GM21447 (cell line): ENCODE results near the gene CMSS1.
"Not testable (repeated sequence)": the region's sequence is repeated elsewhere in the genome, so short reads cannot be mapped to it uniquely, and the experiment has no call there.

ENCODE experiments used
- ATAC-seq: cut with Tn5 transposase; IDR thresholded peaks from one replicate; pipeline ENCODE4 v1.9.1; 2021; ENCODE audit not compliant: unreplicated experiment

Gene CMSS1

DNA sequence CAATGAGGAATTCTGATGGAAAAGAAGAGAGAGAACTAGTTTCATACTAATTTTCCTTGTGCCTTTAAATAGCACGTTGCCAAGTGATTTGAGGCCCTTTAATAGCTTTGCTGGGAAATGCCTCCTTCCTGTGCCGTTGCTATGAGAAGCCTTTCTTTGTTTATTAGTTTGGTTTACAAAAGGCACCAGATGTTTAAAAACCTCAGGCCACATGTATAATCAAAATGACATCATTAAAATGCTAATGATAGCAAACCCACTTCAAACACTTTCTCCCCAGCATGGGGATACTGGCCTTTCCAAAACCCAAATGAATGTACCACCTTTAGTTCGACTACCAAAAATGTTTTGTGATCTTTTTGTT, 393.1 kb downstream of the CMSS1 start:
- no peak for ATAC-seq

DNA sequence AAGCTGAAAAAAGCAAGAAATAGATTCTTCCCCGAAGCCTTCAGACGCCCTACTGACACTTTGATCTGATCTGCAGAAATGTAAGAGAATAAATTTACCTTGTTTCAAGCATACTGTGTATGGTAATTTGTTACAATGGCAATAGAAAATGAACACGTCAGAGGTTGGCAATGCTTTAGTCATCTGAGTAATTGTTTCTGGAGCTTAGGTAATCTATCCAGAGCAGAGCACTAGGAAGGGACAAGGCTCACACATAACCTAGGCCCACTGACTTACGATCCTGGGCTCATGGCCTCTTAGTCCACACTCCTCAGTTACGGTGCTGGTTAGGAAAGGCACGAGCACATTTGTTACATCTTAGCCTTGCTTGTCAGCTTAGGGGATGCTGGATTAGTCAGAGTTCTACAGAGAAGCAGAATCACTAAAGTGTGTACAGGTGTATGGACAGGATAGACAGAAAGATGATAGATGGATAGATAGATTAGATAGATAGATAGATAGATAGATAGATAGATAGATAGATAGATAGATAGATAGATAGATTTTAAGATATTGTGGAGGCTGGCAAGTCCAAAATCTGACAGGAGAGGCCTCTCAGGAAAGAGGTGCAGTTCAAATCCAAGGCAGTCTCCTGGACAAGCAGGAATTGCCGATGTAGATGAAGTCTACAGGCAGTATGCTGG, 396.4 kb downstream of the CMSS1 start:
- ATAC-seq = no peak

DNA sequence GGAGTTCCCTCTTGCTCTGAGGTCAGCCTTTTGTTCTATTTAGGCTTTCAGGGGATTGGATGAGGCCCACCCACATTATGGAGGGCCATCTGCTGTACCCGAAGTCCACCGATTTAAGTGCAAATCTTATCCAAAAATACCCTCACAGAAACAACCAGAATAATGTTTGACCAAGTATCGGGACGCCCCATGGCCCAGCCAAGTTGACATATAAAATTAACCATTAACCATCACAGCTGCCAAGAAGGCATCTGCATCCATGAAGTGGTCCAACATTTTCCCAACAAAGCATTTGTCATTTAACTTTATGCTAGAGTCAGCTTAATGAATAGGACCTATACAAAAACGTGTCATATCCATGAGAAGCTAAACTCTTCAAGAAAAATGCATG, 396.9 kb downstream of the CMSS1 start:
- ATAC-seq = no peak

DNA sequence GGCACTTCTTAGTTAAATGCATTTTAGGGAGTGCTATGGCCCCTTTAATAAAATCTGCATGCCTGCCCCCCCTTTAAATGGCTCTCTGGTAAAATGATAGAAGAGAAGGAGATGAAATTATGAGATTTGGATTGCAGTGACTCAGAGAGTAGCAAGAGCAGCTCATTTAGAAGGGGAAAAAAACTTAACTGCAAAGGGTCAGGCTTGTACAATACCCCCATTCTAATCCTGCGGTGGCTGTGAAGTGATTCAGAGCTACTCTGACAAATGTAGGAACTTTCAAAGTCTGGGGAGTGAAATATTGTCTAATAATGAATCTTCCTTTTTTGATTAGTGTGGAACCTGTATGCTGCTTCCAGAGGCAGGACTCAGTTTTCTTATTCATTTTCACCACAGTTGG, 399.1 kb downstream of the CMSS1 start:
- no peak for ATAC-seq

DNA sequence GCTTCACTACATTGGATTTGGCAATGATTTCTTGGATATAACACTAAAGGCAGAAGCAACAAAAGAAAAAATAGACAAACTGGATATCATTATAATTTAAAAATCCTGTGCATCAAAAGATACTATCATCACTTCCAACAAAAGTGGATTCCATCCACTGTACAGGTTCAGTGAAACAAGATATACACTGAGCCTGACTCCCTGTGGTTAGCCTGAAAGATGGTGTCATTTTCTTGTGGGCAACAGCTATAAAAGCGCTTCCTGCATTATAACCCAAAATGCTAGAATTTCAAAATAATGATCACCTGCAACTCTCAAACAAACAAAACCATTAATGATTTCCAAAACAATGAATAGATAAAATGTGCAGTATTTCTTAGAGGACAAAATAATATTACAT, 403.5 kb downstream of the CMSS1 start:
- ATAC-seq = no peak

DNA sequence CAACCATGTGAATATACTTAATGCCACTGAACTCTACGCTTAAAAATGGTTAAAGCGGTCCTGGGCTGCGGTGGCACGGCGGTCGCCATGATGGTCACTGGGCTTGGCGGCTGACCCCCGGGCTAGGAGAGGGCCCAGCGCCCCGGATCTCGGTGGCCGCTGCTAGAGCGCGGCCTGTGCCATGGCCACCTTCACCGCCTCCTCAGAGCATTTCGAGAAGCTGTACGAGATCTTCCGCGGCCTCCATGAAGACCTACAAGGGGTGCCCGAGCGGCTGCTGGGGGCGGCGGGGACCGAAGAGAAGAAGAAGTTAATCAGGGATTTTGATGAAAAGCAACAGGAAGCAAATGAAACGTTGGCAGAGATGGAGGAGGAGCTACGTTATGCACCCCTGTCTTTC, 407.5 kb downstream of the CMSS1 start:
- no peak for ATAC-seq

DNA sequence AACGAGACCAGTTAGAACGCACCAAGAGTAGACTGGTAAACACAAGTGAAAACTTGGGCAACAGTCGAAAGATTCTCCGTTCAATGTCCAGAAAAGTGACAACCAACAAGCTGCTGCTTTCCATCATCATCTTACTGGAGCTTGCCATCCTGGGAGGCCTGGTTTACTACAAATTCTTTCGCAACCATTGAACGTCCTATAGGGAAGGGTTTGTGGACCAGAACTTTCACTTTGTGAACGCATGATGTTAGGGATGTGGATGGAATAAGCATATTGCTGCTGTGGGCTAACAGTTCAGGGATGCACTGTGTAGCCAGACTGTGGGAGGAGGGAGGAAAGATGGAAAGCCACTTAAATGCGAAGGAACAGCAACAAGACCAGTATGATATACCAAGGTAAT, 408.2 kb downstream of the CMSS1 start:
- no peak for ATAC-seq

DNA sequence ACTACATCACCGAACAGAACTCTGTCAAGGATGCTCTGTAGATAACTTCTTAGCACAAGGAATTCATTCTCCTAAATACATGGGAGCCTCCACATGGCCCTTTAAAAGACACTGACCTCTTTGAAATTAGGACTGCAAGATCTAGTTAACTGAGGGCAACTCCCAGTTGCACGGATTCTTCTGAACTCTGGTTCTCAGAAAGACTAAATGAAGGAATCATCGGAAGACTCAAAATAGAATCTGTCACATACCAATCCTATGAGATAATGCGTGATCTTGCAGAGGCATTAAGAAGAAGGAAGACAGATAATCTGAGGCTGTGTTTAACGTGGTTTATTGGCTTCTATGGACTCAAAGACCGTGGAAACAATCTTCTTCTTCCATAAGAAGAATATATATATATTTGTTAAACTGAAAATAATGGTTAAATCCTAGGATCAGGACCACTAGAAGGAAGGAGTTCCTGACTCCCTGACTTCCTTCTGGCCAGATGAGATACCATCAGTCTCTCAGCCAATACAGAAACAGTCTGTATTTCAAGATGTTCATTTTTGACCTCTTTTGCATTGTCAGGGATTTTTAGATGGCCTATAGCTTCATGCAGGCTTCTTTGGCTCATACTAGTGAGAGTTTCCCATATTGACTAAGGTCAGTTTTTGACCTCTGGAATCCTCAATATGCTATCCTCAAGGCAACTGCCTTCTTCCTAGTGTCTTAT, 409.2 kb downstream of the CMSS1 start:
- no peak for ATAC-seq

DNA sequence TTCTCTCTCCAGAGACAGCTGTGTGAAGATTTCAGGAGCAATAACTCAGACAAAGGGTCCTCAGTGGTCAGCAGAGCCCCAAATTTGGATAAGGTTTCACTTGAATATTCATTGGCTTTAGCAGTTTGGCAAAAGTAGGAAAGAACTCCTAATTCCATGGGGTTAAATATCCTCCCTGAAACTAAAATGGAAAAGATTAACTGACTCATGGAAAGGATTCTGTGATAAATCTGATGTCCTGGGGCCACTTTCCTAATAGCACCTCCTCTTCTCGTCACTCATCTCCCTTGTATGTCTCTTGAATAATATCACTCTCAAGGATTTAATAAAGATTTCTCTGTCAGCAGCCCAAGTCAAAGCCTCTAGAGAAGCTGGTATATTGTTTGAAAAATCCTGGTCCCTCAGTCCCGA, 409.9 kb downstream of the CMSS1 start:
- no peak for ATAC-seq

DNA sequence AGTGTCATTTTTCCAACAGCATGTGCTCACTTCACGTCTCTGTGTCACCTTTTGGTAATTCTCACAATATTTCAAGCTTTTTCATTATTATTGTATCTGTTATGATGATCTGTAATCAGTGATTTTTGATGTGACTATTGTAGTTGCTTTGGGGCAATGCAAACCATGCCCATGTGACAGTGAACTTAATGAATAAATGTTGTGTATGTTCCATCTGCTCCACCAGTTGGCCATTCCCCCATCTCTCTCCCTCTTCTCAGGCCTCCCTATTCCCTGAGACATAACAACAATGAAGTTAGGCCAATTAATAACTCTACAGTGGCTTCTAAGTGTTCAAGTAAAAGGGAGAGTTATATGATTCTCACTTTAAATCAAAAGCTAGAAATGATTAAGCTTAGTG, 410.6 kb downstream of the CMSS1 start:
- no peak for ATAC-seq

DNA sequence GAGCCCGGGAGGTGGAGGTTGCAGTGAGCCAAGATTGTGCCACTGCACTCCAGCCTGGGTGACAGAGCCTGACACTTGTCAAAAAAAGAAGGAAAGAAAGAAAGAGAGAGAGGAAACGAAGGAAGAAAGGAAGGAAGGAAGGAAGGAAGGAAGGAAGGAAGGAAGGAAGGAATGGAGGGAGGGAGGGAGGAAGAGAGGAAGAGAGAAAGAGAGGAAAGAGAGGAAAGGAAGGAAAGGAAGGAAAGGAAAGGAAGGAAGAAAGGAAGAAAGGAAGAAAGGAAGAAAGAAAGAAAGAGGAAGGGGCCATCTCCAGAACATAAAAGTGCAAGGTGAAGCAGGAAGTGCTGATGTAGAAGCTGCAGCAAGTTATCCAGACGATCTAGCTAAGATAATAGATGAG, 411.5 kb downstream of the CMSS1 start:
- ATAC-seq = not testable (repeated sequence)

DNA sequence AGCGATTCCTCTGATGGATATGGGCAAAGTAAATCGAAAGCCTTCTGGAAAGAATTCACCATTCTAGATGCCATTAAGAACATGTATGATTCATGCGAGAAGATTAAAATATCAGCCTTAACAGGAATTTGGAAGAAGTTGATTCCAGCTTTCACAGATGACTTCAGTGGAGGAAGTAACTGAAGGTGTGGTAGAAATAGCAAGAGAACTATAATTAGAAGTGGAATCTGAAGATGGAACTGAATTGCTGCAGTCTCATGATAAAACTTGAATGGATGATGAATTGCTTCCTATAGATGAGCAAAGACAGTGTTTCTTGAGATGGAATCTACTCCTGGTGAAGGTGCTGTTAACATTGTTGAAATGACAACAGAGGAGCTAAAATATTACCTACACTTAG, 413.0 kb downstream of the CMSS1 start:
- no peak for ATAC-seq
